ENCODE results near the gene SLC8A2.

The SLC8A2 gene

GRCh38 chr19:47423203-47423882, 48.4 kb downstream of the SLC8A2 start:
- intact Hi-C loops (cut with DNase I; ENCODE audit: low total_unique reads) = no loop called here
- TF ChIP-seq CTCF (IDR thresholded peaks at IDR 0.05) = no peak
- Histone ChIP-seq H3K27ac (no peak overlapping the region), H3K27me3 (peaks cover 0 to 93% of the 10 kb centered on the region in 2 donors), H3K9me3 (no peaks in the 10 kb centered on the region), H3K36me3 (no peaks in the 10 kb centered on the region), H3K4me1 (peaks cover 0 to 38% (median 20%) of the 10 kb centered on the region in 4 donors), H3K4me3 (no peak overlapping the region)
- DNase-seq = no peak

- intact Hi-C loops (cut with DNase I; ENCODE audit: low total_unique reads) = no loop called here
- H3K9me3 ChIP-seq = no peaks in the 10 kb centered on the region
- H3K4me1 ChIP-seq = peaks cover 0 to 36% (median 13%) of the 10 kb centered on the region in 4 donors
- no peak for DNase-seq
- H3K4me3 ChIP-seq = no peak overlapping the region
- no peaks in the 10 kb centered on the region for H3K36me3 ChIP-seq
- peaks cover 0 to 94% of the 10 kb centered on the region in 2 donors for H3K27me3 ChIP-seq
- H3K27ac ChIP-seq = no peak overlapping the region
- no peak for TF ChIP-seq CTCF (IDR thresholded peaks at IDR 0.05)
Observed at GRCh38 chr19:47422417-47423163, 49.1 kb downstream of the SLC8A2 start.

GRCh38 chr19:47421844-47422395, 49.8 kb downstream of the SLC8A2 start:
- Histone ChIP-seq H3K27me3 (peaks cover 0 to 94% of the 10 kb centered on the region in 2 donors), H3K4me1 (peaks cover 0 to 32% (median 11%) of the 10 kb centered on the region in 4 donors), H3K4me3 (no peak overlapping the region), H3K9me3 (no peaks in the 10 kb centered on the region), H3K36me3 (no peaks in the 10 kb centered on the region), H3K27ac (no peak overlapping the region)
- no peak for DNase-seq
- intact Hi-C loops (cut with DNase I; ENCODE audit: low total_unique reads) = no loop called here
- TF ChIP-seq CTCF (IDR thresholded peaks at IDR 0.05) = no peak

- DNase-seq = no peak
- Histone ChIP-seq H3K9me3 (no peaks in the 10 kb centered on the region), H3K27me3 (peaks cover 0 to 95% of the 10 kb centered on the region in 2 donors), H3K4me1 (peaks cover 0 to 32% (median 11%) of the 10 kb centered on the region in 4 donors), H3K4me3 (no peak overlapping the region), H3K27ac (no peak overlapping the region), H3K36me3 (no peaks in the 10 kb centered on the region)
- TF ChIP-seq CTCF (IDR thresholded peaks at IDR 0.05) = no peak
- intact Hi-C loops (cut with DNase I; ENCODE audit: low total_unique reads) = no loop called here
Observed at GRCh38 chr19:47421244-47421786, 50.4 kb downstream of the SLC8A2 start.

- peaks cover 0 to 96% of the 10 kb centered on the region in 2 donors for H3K27me3 ChIP-seq
- DNase-seq = no peak
- intact Hi-C loops (cut with DNase I; ENCODE audit: low total_unique reads) = no loop called here
- no peak for TF ChIP-seq CTCF (IDR thresholded peaks at IDR 0.05)
- H3K36me3 ChIP-seq = no peaks in the 10 kb centered on the region
- no peaks in the 10 kb centered on the region for H3K9me3 ChIP-seq
- H3K27ac ChIP-seq = no peak overlapping the region
- no peak overlapping the region for H3K4me3 ChIP-seq
- H3K4me1 ChIP-seq = peaks cover 0 to 32% (median 11%) of the 10 kb centered on the region in 4 donors
Observed at GRCh38 chr19:47419789-47420188, 51.9 kb downstream of the SLC8A2 start.
